Lung (tissue), 12 donors: ENCODE results near the gene PSMD8. TPM values are rescaled to one million over a fixed set of nuclear protein-coding genes. Genes with fewer than 3 reads are reported as not detected.

Experiments
- ATAC-seq: fragments of 200-7000 bp; cut with Tn5 transposase; one replicate; pipeline ENCODE4 v1.9.1; 2020; ENCODE audit warnings: moderate number of reproducible peaks; ENCODE audit not compliant: insufficient read depth, low FRiP score
- DNase-seq, 3 donors: peaks; one replicate each; pipeline ENCODE4 v3.0.0-alpha.2; 2013 to 2017
- H3K27ac ChIP-seq, 2 donors: one replicate each; pipeline ENCODE4 v1.5.1; 2013; ENCODE audit warnings: mild to moderate bottlenecking in 2 of 2, moderate library complexity in 2 of 2, control low read depth in 1 of 2, inconsistent platforms in 1 of 2, low read depth in 1 of 2, low read length in 1 of 2
- H3K27me3 ChIP-seq, 3 donors: one replicate each; pipeline ENCODE4 v1.5.1; 2013; ENCODE audit warnings: low read length in 2 of 3; ENCODE audit not compliant: control insufficient read depth in 3 of 3, insufficient read depth in 3 of 3
- H3K36me3 ChIP-seq, 4 donors: one replicate each; pipeline ENCODE4 v1.5.1; 2013; ENCODE audit warnings: low read length in 4 of 4, mild to moderate bottlenecking in 1 of 4, moderate library complexity in 1 of 4; ENCODE audit not compliant: control insufficient read depth in 4 of 4, insufficient read depth in 4 of 4
- H3K4me1 ChIP-seq, 5 donors: one replicate each; pipeline ENCODE4 v1.5.1; 2013; ENCODE audit warnings: low read length in 5 of 5, mild to moderate bottlenecking in 2 of 5, moderate library complexity in 1 of 5; ENCODE audit not compliant: control insufficient read depth in 5 of 5, insufficient read depth in 5 of 5
- H3K4me3 ChIP-seq: one replicate; pipeline ENCODE4 v1.5.1; 2013; ENCODE audit warnings: mild to moderate bottlenecking, control low read depth, moderate library complexity
- H3K9ac ChIP-seq, 2 donors: one replicate each; pipeline ENCODE4 v1.5.1; 2013; ENCODE audit warnings: low read length in 2 of 2, control low read depth in 1 of 2; ENCODE audit not compliant: insufficient read depth in 1 of 2
- H3K9me3 ChIP-seq, 4 donors: one replicate each; pipeline ENCODE4 v1.5.1; 2013; ENCODE audit warnings: low read length in 3 of 4, mild to moderate bottlenecking in 1 of 4, moderate library complexity in 1 of 4; ENCODE audit not compliant: control insufficient read depth in 4 of 4, insufficient read depth in 3 of 4
- WGBS, 2 donors: extraction: QIAGEN DNeasy Blood & Tissue Kit; methylation state at CpG; one replicate each; pipeline ENCODE4 v1.1.7; 2013; 5-methylcytosine and 5-hydroxymethylcytosine counted together
- polyA plus RNA-seq, 2 donors: library from polyadenylated mRNA; stranded (reverse); fragments of 200-250 nt; gene quantifications; one replicate each; pipeline ENCODE4 v1.2.1, GENCODE V29; 2013
- total RNA-seq, 2 donors: library from RNA; depleted of rRNA in 1 of 2; stranded (reverse); fragments of >200 nt in 1 of 2; gene quantifications; one replicate each; pipeline ENCODE4 v1.2.1, GENCODE V29; 2014 to 2021
- TF ChIP-seq, protein P1 (sequence below): IDR thresholded peaks from 2 replicates; pipeline ENCODE4 v1.5.1; 2012; ENCODE audit warnings: mild to moderate bottlenecking; ENCODE audit errors: control extremely low read depth, extremely low read depth
- donor health status: control.
- donor health status: control.
- donor health status: Bipolar disorder and iron deficiency.
- donor health status: healthy.
- donor health status: DM: yes; HTN: yes; CAD: no.

Gene PSMD8
- total and polyA plus RNA-seq, 4 donors: 65.4 to 233 (median 149) TPM

DNA sequence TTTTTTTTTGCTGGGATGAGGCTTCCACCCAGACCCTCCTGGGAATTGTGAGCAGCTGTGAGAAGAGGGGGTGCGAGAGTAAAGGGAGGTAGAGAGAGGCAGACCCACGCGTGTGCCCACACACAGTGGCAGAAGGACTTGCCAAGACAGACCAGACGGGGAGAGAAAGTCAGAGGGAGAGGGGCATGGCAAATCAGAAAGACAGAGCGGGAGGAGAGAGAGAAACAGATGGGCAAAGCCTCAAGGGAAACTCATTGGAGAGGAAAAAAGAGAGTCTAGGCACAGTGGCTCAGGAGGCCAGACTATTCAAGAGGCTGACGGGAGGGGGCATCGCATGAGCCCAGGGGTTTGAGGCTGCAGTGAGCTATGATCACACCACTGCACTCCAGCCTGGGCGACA lies 21.8 kb upstream of the PSMD8 start:
- H3K36me3 ChIP-seq: no peaks in the 10 kb centered on the region
- no peaks in the 10 kb centered on the region for H3K9me3 ChIP-seq
- no peak overlapping the region for H3K27ac ChIP-seq
- no peaks in the 10 kb centered on the region for H3K4me1 ChIP-seq
- WGBS, 2 donors: 83 to 89% methylated on average over 8 of the region's 8 CpGs
- no peak for ATAC-seq
- peaks cover 0 to 4% (median 4%) of the 10 kb centered on the region in 3 donors for H3K27me3 ChIP-seq
- TF ChIP-seq, protein P1, sequence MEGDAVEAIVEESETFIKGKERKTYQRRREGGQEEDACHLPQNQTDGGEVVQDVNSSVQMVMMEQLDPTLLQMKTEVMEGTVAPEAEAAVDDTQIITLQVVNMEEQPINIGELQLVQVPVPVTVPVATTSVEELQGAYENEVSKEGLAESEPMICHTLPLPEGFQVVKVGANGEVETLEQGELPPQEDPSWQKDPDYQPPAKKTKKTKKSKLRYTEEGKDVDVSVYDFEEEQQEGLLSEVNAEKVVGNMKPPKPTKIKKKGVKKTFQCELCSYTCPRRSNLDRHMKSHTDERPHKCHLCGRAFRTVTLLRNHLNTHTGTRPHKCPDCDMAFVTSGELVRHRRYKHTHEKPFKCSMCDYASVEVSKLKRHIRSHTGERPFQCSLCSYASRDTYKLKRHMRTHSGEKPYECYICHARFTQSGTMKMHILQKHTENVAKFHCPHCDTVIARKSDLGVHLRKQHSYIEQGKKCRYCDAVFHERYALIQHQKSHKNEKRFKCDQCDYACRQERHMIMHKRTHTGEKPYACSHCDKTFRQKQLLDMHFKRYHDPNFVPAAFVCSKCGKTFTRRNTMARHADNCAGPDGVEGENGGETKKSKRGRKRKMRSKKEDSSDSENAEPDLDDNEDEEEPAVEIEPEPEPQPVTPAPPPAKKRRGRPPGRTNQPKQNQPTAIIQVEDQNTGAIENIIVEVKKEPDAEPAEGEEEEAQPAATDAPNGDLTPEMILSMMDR: no peak
- no peak overlapping the region for H3K9ac ChIP-seq
- no peak overlapping the region for H3K4me3 ChIP-seq
- no peak for DNase-seq

DNA sequence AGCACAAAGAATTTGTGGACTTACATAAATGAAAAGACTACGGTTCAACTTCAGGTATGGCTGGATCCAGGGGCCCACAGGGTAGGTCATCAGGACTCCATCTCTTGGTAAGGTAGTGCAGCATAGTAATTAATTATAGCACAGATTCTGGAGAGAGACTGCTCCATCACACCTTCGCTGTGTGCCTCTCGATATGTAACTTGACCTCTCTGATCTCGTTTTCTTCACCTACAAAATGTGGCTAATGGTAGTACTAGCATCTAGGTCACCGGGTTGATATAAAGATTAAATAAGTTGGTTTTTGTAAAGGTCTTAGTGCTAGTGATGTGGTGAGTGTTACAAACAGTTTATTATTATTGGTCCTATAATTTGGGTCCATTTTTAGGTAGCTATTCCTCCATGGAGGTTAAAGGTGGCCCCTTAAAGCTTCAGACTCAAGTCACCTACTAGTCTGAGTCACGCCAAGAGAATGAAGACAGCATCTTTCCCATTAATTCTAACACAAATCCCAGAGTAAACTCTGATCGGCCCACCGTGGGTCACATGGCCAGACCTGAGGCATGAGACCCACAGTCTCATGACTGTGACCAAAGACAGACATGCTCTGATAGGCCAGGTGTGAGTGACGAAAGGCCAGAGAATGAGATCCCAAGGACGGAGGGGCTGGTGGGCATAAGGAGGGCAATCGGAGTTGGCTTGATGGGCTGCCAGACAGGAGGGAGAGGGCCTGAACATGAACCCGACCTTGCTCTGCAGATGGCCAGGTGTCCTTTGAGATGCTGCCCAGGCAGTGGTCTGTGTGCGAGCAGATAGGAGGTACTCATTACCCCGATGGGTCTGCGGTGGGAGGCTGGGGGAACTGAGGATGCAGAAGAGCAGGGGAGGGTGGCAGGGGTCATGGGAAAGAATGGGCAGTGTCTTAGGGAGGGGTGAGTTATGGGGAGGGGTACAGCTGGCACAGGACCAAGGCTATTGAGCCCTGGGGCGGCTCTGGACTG lies 18.3 kb upstream of the PSMD8 start:
- Histone ChIP-seq H3K27ac (no peak overlapping the region), H3K9ac (no peak overlapping the region), H3K4me1 (no peaks in the 10 kb centered on the region), H3K4me3 (no peak overlapping the region), H3K27me3 (peaks cover 0 to 29% (median 12%) of the 10 kb centered on the region in 3 donors), H3K9me3 (no peaks in the 10 kb centered on the region), H3K36me3 (no peaks in the 10 kb centered on the region)
- ATAC-seq: no peak
- TF ChIP-seq, protein P1: no peak
- DNase-seq: no peak
- WGBS, 2 donors: 81% methylated on average over 16 of the region's 16 CpGs

DNA sequence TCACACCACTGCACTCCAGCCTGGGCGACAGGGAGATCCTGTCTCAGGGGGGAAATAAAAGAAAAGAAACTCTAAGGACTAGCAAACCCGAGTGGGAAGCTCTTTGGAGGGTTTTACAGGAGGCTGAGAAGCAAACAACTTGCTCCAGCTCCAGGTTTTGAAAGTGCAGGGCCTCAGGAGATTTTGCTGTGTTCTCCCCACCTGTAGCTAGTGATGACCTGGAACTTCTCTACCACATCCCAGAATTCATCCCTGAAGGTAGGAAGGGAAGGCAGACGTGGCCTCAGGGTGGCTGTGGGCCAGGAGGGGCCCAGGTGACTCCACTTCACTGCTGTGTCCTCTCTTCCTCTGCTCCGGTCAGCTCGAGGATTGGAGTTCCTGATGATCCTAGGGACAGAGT lies 16.3 kb upstream of the PSMD8 start:
- peaks cover 0 to 12% (median 0%) of the 10 kb centered on the region in 5 donors for H3K4me1 ChIP-seq
- no peak for DNase-seq
- peaks cover 0 to 32% (median 16%) of the 10 kb centered on the region in 3 donors for H3K27me3 ChIP-seq
- H3K36me3 ChIP-seq: no peaks in the 10 kb centered on the region
- no peak for ATAC-seq
- 31 to 59% methylated on average over 5 of the region's 5 CpGs for WGBS, 2 donors
- no peak overlapping the region for H3K9ac ChIP-seq
- TF ChIP-seq, protein P1: no peak
- H3K27ac ChIP-seq: no peak overlapping the region
- H3K4me3 ChIP-seq: no peak overlapping the region
- no peaks in the 10 kb centered on the region for H3K9me3 ChIP-seq
